Omental fat pad (tissue), 4 donors: ENCODE results near the gene GRID1. TPM values are rescaled to one million over a fixed set of nuclear protein-coding genes. Genes with fewer than 3 reads are reported as not detected.

Experiments used
- ATAC-seq: fragments of 150-250 bp; one replicate; pipeline ENCODE4 v1.9.1; 2016; ENCODE audit warnings: mild to moderate bottlenecking, moderate library complexity; ENCODE audit not compliant: low FRiP score
- DNase-seq: peaks from one replicate; pipeline ENCODE4 v3.0.0-alpha.2; 2019; ENCODE audit warnings: low spot score
- CTCF ChIP-seq, 3 donors: fragments of 450-650 bp; IDR thresholded peaks; one replicate each; pipeline ENCODE4 v1.5.1; 2016 to 2017; ENCODE audit warnings: antibody characterized with exemption in 3 of 3, mild to moderate bottlenecking in 3 of 3, moderate library complexity in 2 of 3
- total RNA-seq, 4 donors: library from RNA; depleted of rRNA; stranded (reverse); fragments of >200 nt; gene quantifications; one replicate each; pipeline ENCODE4 v1.1.0, GENCODE V29; 2016

GRID1 gene
- total RNA-seq, 4 donors from 2014 or later: 1.5 to 3.5 (median 2.4) TPM

GRCh38 chr10:86410542-86411124 is 44.0 kb upstream of the GRID1 start:
- ATAC-seq (no peak), DNase-seq (no peak)
- no peak for TF ChIP-seq CTCF (IDR thresholded peaks at IDR 0.05)

GRCh38 chr10:86409183-86409582 is 42.6 kb upstream of the GRID1 start:
- DNase-seq (no peak), ATAC-seq (no peak)
- TF ChIP-seq CTCF (IDR thresholded peaks at IDR 0.05): no peak

- no peak for DNase-seq
- no peak for TF ChIP-seq CTCF (IDR thresholded peaks at IDR 0.05)
- no peak for ATAC-seq
These were observed 36.7 kb upstream of the GRID1 start for GRCh38 chr10:86403183-86403797.

GRCh38 chr10:86402283-86402941 is 35.8 kb upstream of the GRID1 start:
- DNase-seq (no peak), ATAC-seq (no peak)
- TF ChIP-seq CTCF (IDR thresholded peaks at IDR 0.05): no peak

- no peak for TF ChIP-seq CTCF (IDR thresholded peaks at IDR 0.05)
- DNase-seq (no peak), ATAC-seq (no peak)
These were observed 35.1 kb upstream of the GRID1 start for GRCh38 chr10:86401588-86402282.

- DNase-seq (no peak), ATAC-seq (peak; percentile 52)
- TF ChIP-seq CTCF (IDR thresholded peaks at IDR 0.05): no peak
These were observed 34.4 kb upstream of the GRID1 start for GRCh38 chr10:86400705-86401587.
